ENCODE results near the gene NFE2L2. TPM values are rescaled to one million over a fixed set of nuclear protein-coding genes. Genes with fewer than 3 reads are reported as not detected.

The NFE2L2 gene
- total and polyA plus RNA-seq, 2 experiments from 2014 or later, result 88.3 to 90.2 TPM

- 98% methylated on average over 2 of the region's 2 CpGs for WGBS (ENCODE audit: low lambda C conversion rate, missing lambda C conversion rate)
- Histone ChIP-seq H3K9me3 (ENCODE audit: low read depth) (no peaks in the 10 kb centered on the region), H3K79me2 (peaks cover 100% of the 10 kb centered on the region), H3K4me2 (no peak overlapping the region), H3K9me2 (replicated peaks; ENCODE audit: insufficient read depth) (no peaks in the 10 kb centered on the region), H3K4me1 (ENCODE audit: insufficient read depth) (peaks cover 72% of the 10 kb centered on the region), H3K4me3 (no peak overlapping the region), H3K27ac (no peak overlapping the region), H2AFZ (no peak overlapping the region), H3K27me3 (no peaks in the 10 kb centered on the region), H3K36me3 (replicated peaks; ENCODE audit: insufficient read depth, low read depth) (no peaks in the 10 kb centered on the region), H4K20me1 (ENCODE audit: insufficient read depth, poor library complexity, severe bottlenecking) (peaks cover 93% of the 10 kb centered on the region)
- TF ChIP-seq EZH2 (IDR thresholded peaks at IDR 0.05; ENCODE audit: borderline replicate concordance), result no peak
- no peak for TF ChIP-seq CTCF (IDR thresholded peaks at IDR 0.05; ENCODE audit: poor library complexity)
- TF ChIP-seq EZH2phosphoT487 (IDR thresholded peaks at IDR 0.05; ENCODE audit: low read depth, severe bottlenecking, unreplicated experiment), result no peak
- no peak for DNase-seq (ENCODE audit: low spot score)
Measured at GRCh38 chr2:177258059-177258458, 6.5 kb downstream of the NFE2L2 start.

- H3K9me2 ChIP-seq (replicated peaks; ENCODE audit: insufficient read depth), result no peaks in the 10 kb centered on the region
- H3K4me3 ChIP-seq, result no peak overlapping the region
- 86% methylated on average over 5 of the region's 5 CpGs for WGBS (ENCODE audit: low lambda C conversion rate, missing lambda C conversion rate)
- no peaks in the 10 kb centered on the region for H3K36me3 ChIP-seq (replicated peaks; ENCODE audit: insufficient read depth, low read depth)
- H3K9me3 ChIP-seq (ENCODE audit: low read depth), result no peaks in the 10 kb centered on the region
- H3K4me2 ChIP-seq, result peak overlapping the region; percentile 48
- H3K4me1 ChIP-seq (ENCODE audit: insufficient read depth), result peaks cover 78% of the 10 kb centered on the region
- H3K27ac ChIP-seq, result peak overlapping the region; percentile 37
- H3K79me2 ChIP-seq, result peaks cover 100% of the 10 kb centered on the region
- no peak for DNase-seq (ENCODE audit: low spot score)
- no peaks in the 10 kb centered on the region for H3K27me3 ChIP-seq
- H4K20me1 ChIP-seq (ENCODE audit: insufficient read depth, poor library complexity, severe bottlenecking), result peaks cover 99% of the 10 kb centered on the region
- H2AFZ ChIP-seq, result no peak overlapping the region
- TF ChIP-seq EZH2phosphoT487 (IDR thresholded peaks at IDR 0.05; ENCODE audit: low read depth, severe bottlenecking, unreplicated experiment) (no peak), EZH2 (IDR thresholded peaks at IDR 0.05; ENCODE audit: borderline replicate concordance) (no peak), CTCF (IDR thresholded peaks at IDR 0.05; ENCODE audit: poor library complexity) (no peak)
Measured at GRCh38 chr2:177257471-177257870, 7.1 kb downstream of the NFE2L2 start.

- peaks cover 100% of the 10 kb centered on the region for H3K79me2 ChIP-seq
- H3K27ac ChIP-seq, result peak overlapping the region; percentile 37
- H3K9me2 ChIP-seq (replicated peaks; ENCODE audit: insufficient read depth), result no peaks in the 10 kb centered on the region
- H3K4me2 ChIP-seq, result peak overlapping the region; percentile 48
- 75% methylated on average over 3 of the region's 3 CpGs for WGBS (ENCODE audit: low lambda C conversion rate, missing lambda C conversion rate)
- H3K36me3 ChIP-seq (replicated peaks; ENCODE audit: insufficient read depth, low read depth), result no peaks in the 10 kb centered on the region
- H3K9me3 ChIP-seq (ENCODE audit: low read depth), result no peaks in the 10 kb centered on the region
- TF ChIP-seq CTCF (IDR thresholded peaks at IDR 0.05; ENCODE audit: poor library complexity) (no peak), EZH2 (IDR thresholded peaks at IDR 0.05; ENCODE audit: borderline replicate concordance) (no peak), EZH2phosphoT487 (IDR thresholded peaks at IDR 0.05; ENCODE audit: low read depth, severe bottlenecking, unreplicated experiment) (no peak)
- peaks cover 83% of the 10 kb centered on the region for H3K4me1 ChIP-seq (ENCODE audit: insufficient read depth)
- H3K27me3 ChIP-seq, result no peaks in the 10 kb centered on the region
- no peak for DNase-seq (ENCODE audit: low spot score)
- no peak overlapping the region for H3K4me3 ChIP-seq
- H2AFZ ChIP-seq, result no peak overlapping the region
- peaks cover 100% of the 10 kb centered on the region for H4K20me1 ChIP-seq (ENCODE audit: insufficient read depth, poor library complexity, severe bottlenecking)
Measured at GRCh38 chr2:177256695-177257094, 7.8 kb downstream of the NFE2L2 start.

- Histone ChIP-seq H3K27me3 (no peaks in the 10 kb centered on the region), H3K4me3 (no peak overlapping the region), H3K79me2 (peaks cover 100% of the 10 kb centered on the region), H3K36me3 (replicated peaks; ENCODE audit: insufficient read depth, low read depth) (no peaks in the 10 kb centered on the region), H3K9me3 (ENCODE audit: low read depth) (no peaks in the 10 kb centered on the region), H3K4me2 (peak overlapping the region; percentile 48), H2AFZ (no peak overlapping the region), H3K27ac (peak overlapping the region; percentile 86), H4K20me1 (ENCODE audit: insufficient read depth, poor library complexity, severe bottlenecking) (peaks cover 100% of the 10 kb centered on the region), H3K9me2 (replicated peaks; ENCODE audit: insufficient read depth) (no peaks in the 10 kb centered on the region), H3K4me1 (ENCODE audit: insufficient read depth) (peaks cover 84% of the 10 kb centered on the region)
- 90% methylated on average over 2 of the region's 2 CpGs for WGBS (ENCODE audit: low lambda C conversion rate, missing lambda C conversion rate)
- no peak for DNase-seq (ENCODE audit: low spot score)
- TF ChIP-seq CTCF (IDR thresholded peaks at IDR 0.05; ENCODE audit: poor library complexity), result no peak
Measured at GRCh38 chr2:177256026-177256425, 8.5 kb downstream of the NFE2L2 start.

Measured in hepatocyte (in vitro differentiated cells).